PC-9 (cell line): ENCODE data around the gene KLF13. TPM values are rescaled to one million over a fixed set of nuclear protein-coding genes. Genes with fewer than 3 reads are reported as not detected.

ENCODE experiments used
- BruUV-seq: library from RNA; stranded (reverse); fragments of 400-500 nt; replicated peaks from 2 replicates; lab custom pipeline; 2021; lab: Mats Ljungman, UMichigan
- CTCF ChIA-PET: fragments of 300-600 bp; sonication (Branson Sonifier 250); formaldehyde crosslinking; loops from one replicate; lab custom pipeline; 2022; ENCODE audit warnings: antibody characterized with exemption; lab: Charles Lee
- POLR2A ChIA-PET: fragments of 300-600 bp; sonication (Branson Sonifier 250); formaldehyde crosslinking; loops from one replicate; lab custom pipeline; 2022; ENCODE audit warnings: antibody characterized with exemption; ENCODE audit not compliant: unreplicated experiment; lab: Charles Lee
- DNase-seq, 2 experiments: peaks; one replicate each; pipeline versions ENCODE4 v3.0.0 to v3.0.0-alpha.2; 2015 to 2022; ENCODE audit warnings: mixed read lengths in 1 of 2
- H2AFZ ChIP-seq: fragments of 200-600 bp; sonication (generic); 2 replicates; pipeline ENCODE4 v1.8.1; 2017; ENCODE audit warnings: antibody characterized with exemption
- H3F3A ChIP-seq: fragments of 200-600 bp; sonication (generic); 2 replicates; pipeline ENCODE4 v1.8.1; 2017; ENCODE audit warnings: antibody characterized with exemption, mild to moderate bottlenecking, low read depth; ENCODE audit not compliant: insufficient read depth
- H3K27ac ChIP-seq: fragments of 200-600 bp; sonication (generic); 2 replicates; pipeline ENCODE4 v1.6.1; 2016; ENCODE audit warnings: mixed run types
- H3K27me3 ChIP-seq: fragments of 200-600 bp; sonication (generic); 2 replicates; pipeline ENCODE4 v1.6.1; 2016; ENCODE audit warnings: low read depth, mixed run types; ENCODE audit not compliant: insufficient read depth
- H3K36me3 ChIP-seq: fragments of 200-600 bp; sonication (generic); 2 replicates; pipeline ENCODE4 v1.6.1; 2016; ENCODE audit warnings: low read depth, mixed run types
- H3K4me1 ChIP-seq: fragments of 200-600 bp; sonication (generic); replicated peaks from 2 replicates; pipeline ENCODE4 v1.6.1; 2016; ENCODE audit warnings: mixed run types; ENCODE audit not compliant: insufficient read depth
- H3K4me2 ChIP-seq: fragments of 200-600 bp; sonication (generic); 2 replicates; pipeline ENCODE4 v1.6.1; 2017; ENCODE audit warnings: mixed run types
- H3K4me3 ChIP-seq: fragments of 200-600 bp; sonication (generic); 2 replicates; pipeline ENCODE4 v1.6.1; 2016; ENCODE audit warnings: mixed run types
- H3K79me2 ChIP-seq: fragments of 200-600 bp; sonication (generic); 2 replicates; pipeline ENCODE4 v1.6.1; 2017; ENCODE audit warnings: low read depth, mixed run types
- H3K9me2 ChIP-seq: fragments of 200-600 bp; sonication (generic); 2 replicates; pipeline ENCODE4 v1.8.1; 2017; ENCODE audit warnings: mild to moderate bottlenecking; ENCODE audit not compliant: insufficient read depth
- H3K9me3 ChIP-seq: fragments of 200-600 bp; sonication (generic); 2 replicates; pipeline ENCODE4 v1.8.1; 2016; ENCODE audit warnings: low read depth; ENCODE audit not compliant: insufficient read depth
- H4K20me1 ChIP-seq: fragments of 200-600 bp; sonication (generic); 2 replicates; pipeline ENCODE4 v1.8.1; 2017; ENCODE audit not compliant: insufficient read depth
- EZH2 ChIP-seq: fragments of 200-600 bp; sonication (generic); IDR thresholded peaks from 2 replicates; pipeline ENCODE4 v1.8.0; 2017; ENCODE audit warnings: antibody characterized with exemption, low read depth
- intact Hi-C: fragments of 100-400 bp; cut with micrococcal nuclease; formaldehyde crosslinking; loops from one replicate; pipeline ENCODE4 v1.10.0; 2022; ENCODE audit not compliant: unreplicated experiment
- total RNA-seq: library from RNA; stranded (reverse); gene quantifications from 2 replicates; pipeline ENCODE4 v1.2.3, GENCODE V29; 2021
- TF ChIP-seq, protein P1 (sequence below): fragments of 200-600 bp; sonication (generic); conservative IDR thresholded peaks from 2 replicates; pipeline ENCODE4 v1.6.1; 2017; ENCODE audit warnings: mixed run types, antibody characterized with exemption, mild to moderate bottlenecking, moderate library complexity

KLF13 gene
- total RNA-seq, 1 experiment from 2014 or later, result 3.4 TPM

DNA sequence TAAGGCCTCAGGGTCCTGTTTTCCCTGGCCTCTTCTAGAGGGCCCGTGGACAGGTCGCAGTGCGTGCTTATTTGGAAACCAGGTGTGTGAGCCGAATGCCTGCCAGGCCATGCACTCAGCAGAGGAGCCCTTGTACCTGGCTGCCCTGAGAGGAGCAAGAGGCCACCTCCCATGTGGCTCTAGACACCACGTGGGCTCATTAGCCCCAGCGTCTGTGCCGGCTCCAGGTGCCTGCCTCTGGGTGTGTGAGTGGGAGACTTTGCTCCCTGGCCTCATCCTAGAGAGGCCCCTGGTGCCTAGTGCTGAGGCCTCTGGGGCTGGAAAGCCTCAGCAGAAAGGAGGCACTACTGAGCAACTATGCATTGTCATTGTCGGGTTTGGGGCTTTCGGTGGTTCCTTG lies 50.4 kb downstream of the KLF13 start:
- Histone ChIP-seq H3K27me3 (peaks cover 67% of the 10 kb centered on the region), H2AFZ (no peak overlapping the region), H3F3A (no peaks in the 10 kb centered on the region), H3K79me2 (no peaks in the 10 kb centered on the region), H3K9me3 (no peaks in the 10 kb centered on the region), H3K27ac (no peak overlapping the region), H3K4me3 (no peak overlapping the region), H3K36me3 (no peaks in the 10 kb centered on the region), H3K9me2 (no peaks in the 10 kb centered on the region), H3K4me1 (no peaks in the 10 kb centered on the region), H4K20me1 (no peaks in the 10 kb centered on the region), H3K4me2 (no peak overlapping the region)
- intact Hi-C loops, result no loop called here
- no peak for DNase-seq
- no TSS peak for BruUV-seq
- ChIA-PET CTCF (no interaction called here), POLR2A (no interaction called here)
- TF ChIP-seq, protein P1, sequence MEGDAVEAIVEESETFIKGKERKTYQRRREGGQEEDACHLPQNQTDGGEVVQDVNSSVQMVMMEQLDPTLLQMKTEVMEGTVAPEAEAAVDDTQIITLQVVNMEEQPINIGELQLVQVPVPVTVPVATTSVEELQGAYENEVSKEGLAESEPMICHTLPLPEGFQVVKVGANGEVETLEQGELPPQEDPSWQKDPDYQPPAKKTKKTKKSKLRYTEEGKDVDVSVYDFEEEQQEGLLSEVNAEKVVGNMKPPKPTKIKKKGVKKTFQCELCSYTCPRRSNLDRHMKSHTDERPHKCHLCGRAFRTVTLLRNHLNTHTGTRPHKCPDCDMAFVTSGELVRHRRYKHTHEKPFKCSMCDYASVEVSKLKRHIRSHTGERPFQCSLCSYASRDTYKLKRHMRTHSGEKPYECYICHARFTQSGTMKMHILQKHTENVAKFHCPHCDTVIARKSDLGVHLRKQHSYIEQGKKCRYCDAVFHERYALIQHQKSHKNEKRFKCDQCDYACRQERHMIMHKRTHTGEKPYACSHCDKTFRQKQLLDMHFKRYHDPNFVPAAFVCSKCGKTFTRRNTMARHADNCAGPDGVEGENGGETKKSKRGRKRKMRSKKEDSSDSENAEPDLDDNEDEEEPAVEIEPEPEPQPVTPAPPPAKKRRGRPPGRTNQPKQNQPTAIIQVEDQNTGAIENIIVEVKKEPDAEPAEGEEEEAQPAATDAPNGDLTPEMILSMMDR, result no peak
- no peak for TF ChIP-seq EZH2

DNA sequence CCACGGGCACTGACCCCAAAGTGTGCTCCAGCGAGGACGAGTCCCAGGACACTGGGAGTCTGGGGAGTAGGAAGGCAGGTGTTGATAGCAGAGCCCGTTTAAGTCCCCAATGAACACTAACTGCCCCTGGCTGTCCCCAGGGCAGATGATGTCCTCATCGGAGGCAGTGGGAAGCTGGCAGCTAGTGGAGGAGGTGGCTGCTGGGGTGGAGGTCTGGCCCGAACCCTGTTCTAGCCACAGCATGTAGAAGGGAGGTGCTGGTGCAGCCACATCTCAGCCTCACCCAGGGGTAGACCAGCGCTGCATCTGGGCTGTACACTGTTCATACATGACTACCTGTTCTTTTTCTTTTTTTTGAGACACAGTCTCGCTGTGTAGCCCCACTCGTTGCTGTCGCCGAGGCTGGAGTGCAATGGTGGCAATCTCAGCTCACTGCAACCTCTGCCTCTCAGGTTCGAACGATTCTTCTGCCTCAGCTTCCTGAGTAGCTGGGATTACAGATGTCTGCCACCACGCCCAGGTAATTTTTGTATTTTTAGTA lies 51.8 kb downstream of the KLF13 start:
- intact Hi-C loops, result no loop called here
- POLR2A ChIA-PET, result no interaction called here
- TF ChIP-seq EZH2, result no peak
- TF ChIP-seq, protein P1, result no peak
- H3K36me3 ChIP-seq, result no peaks in the 10 kb centered on the region
- no peak overlapping the region for H3K27ac ChIP-seq
- CTCF ChIA-PET, result no interaction called here
- no peaks in the 10 kb centered on the region for H3K9me2 ChIP-seq
- H3K79me2 ChIP-seq, result no peaks in the 10 kb centered on the region
- H3K4me1 ChIP-seq, result no peaks in the 10 kb centered on the region
- BruUV-seq, result no TSS peak
- H4K20me1 ChIP-seq, result no peaks in the 10 kb centered on the region
- peaks cover 55% of the 10 kb centered on the region for H3K27me3 ChIP-seq
- no peak overlapping the region for H3K4me2 ChIP-seq
- no peak for DNase-seq
- H3F3A ChIP-seq, result no peaks in the 10 kb centered on the region
- H3K9me3 ChIP-seq, result no peaks in the 10 kb centered on the region
- H2AFZ ChIP-seq, result no peak overlapping the region
- no peak overlapping the region for H3K4me3 ChIP-seq

DNA sequence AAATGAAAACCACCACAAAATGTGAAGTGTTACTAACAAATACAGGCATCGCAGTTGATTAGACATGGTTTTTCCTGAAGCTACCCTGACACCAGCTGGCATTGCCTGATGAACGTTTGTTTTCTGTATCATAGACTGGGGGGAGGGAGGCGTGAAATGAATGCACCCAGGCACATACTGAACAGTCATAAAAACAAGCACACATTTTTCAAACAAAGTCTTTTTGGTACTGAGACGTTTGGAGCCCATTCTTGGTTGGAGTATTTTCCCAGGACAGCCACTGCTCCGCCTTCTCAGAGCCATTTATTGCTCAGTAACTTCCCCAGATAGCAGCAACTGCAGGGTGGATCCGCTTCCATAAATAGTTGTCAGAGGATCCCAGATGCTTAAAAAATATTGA lies 52.4 kb downstream of the KLF13 start:
- Histone ChIP-seq H2AFZ (no peak overlapping the region), H3K36me3 (no peaks in the 10 kb centered on the region), H3K4me1 (no peaks in the 10 kb centered on the region), H3K9me2 (no peaks in the 10 kb centered on the region), H3F3A (no peaks in the 10 kb centered on the region), H3K4me2 (no peak overlapping the region), H3K27me3 (peaks cover 54% of the 10 kb centered on the region), H3K9me3 (no peaks in the 10 kb centered on the region), H3K27ac (no peak overlapping the region), H3K4me3 (no peak overlapping the region), H3K79me2 (no peaks in the 10 kb centered on the region), H4K20me1 (no peaks in the 10 kb centered on the region)
- no peak for TF ChIP-seq EZH2
- TF ChIP-seq, protein P1, result no peak
- ChIA-PET POLR2A (no interaction called here), CTCF (no interaction called here)
- intact Hi-C loops, result no loop called here
- BruUV-seq, result no TSS peak
- DNase-seq, result no peak
